ENCODE results near the gene NIN.

Gene NIN, protein sequence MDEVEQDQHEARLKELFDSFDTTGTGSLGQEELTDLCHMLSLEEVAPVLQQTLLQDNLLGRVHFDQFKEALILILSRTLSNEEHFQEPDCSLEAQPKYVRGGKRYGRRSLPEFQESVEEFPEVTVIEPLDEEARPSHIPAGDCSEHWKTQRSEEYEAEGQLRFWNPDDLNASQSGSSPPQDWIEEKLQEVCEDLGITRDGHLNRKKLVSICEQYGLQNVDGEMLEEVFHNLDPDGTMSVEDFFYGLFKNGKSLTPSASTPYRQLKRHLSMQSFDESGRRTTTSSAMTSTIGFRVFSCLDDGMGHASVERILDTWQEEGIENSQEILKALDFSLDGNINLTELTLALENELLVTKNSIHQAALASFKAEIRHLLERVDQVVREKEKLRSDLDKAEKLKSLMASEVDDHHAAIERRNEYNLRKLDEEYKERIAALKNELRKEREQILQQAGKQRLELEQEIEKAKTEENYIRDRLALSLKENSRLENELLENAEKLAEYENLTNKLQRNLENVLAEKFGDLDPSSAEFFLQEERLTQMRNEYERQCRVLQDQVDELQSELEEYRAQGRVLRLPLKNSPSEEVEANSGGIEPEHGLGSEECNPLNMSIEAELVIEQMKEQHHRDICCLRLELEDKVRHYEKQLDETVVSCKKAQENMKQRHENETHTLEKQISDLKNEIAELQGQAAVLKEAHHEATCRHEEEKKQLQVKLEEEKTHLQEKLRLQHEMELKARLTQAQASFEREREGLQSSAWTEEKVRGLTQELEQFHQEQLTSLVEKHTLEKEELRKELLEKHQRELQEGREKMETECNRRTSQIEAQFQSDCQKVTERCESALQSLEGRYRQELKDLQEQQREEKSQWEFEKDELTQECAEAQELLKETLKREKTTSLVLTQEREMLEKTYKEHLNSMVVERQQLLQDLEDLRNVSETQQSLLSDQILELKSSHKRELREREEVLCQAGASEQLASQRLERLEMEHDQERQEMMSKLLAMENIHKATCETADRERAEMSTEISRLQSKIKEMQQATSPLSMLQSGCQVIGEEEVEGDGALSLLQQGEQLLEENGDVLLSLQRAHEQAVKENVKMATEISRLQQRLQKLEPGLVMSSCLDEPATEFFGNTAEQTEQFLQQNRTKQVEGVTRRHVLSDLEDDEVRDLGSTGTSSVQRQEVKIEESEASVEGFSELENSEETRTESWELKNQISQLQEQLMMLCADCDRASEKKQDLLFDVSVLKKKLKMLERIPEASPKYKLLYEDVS (N-terminal part only)

DNA sequence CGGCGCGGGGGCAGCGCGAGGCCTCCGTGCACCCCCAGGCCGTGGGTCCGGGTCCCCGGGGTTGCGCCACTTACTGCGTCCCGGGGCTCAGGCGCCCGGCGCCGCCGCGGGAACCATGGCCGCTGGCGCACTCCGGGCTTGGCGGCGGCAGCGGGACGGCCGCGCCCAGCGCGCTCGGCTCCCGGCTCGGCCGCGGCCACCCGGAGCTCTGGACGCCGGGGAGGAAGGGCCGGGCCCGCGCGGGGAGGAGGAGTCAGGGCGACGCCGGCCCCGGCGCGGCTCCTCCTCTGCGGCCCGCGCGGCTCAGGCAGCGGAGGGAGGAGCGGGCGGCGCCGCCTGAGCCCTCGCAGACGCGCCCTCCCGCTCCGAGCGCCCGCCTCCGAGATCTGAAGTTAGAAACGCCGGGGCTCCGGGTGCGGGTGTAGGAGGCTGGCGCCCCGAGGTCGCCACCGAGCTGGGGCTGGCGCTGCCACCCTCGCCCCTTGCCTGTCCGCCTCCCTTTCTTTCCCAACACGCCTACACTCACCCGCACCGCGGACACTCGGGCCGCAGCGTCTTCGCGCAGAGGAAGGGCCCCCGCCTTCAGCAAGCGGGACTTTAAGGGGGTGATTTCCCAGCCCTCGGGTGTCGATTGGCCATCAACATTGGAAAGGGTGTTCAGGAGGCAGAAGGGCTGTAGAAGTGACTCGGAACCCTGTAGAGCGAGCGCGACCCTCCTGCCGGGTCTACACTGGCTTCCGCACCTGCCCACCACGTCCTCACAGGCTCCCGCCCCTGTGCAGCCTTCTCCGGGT lies at the start of gene NIN:
Gene NIN, minus strand, starts transcription at position 231 of the 794 bp plus-strand sequence. CDS start 9,106 bp downstream, outside the sequence.
- peak; percentile 57 for DNase-seq

DNA sequence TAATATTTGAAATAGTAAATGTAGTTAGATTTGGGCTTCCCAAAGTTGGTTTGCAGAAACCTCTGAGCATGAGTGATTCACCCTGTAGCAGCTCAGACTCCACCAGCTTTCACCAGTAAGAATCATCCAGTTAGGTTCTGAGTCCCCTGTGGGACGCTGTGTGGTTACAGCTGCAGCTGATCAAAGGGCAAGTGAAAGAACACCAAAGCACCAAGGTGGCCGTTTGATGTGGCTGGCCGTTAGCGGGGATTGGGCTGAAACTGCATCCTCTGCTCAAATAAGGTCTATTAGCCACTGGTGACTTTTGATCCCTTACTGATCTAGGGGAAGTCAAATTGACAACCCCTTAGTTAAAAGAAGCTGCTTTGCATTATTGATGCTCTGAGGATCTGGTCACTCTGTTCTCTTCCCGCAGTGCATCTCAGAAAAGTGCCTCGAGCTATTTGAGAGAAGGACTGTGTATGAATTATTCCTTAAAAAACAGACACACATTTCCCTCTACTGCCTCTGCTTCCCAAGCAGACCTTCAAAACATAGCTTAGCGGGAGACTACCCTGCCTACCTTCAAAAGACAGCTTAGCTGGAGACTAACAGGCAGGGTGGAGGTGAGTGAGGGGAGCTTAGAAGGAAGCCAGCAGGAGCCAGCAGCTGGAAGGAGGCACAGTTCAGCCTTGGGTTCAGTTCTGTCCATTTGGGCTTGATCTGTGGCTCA lies 44.6 kb upstream of the NIN start:
- DNase-seq = no peak

DNA sequence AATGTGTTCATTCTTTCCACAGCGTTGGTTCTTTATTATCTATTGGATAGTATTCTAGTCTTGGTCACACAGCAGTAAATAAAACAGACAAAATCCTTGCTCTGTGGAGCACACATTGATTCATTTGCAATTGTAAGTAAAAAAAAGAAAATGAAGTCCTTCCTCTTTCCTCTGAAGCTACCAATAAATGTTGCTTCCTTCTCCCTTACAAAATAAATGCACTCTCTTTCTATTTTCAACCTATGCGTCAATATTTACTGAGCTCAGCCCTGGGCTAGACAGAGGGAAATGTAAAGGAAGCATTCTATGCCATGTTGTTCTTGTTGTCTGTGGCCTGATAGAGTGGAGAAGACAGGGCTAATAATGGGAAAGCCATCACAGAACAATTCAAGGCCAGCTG lies 43.8 kb upstream of the NIN start:
- DNase-seq = no peak

DNA sequence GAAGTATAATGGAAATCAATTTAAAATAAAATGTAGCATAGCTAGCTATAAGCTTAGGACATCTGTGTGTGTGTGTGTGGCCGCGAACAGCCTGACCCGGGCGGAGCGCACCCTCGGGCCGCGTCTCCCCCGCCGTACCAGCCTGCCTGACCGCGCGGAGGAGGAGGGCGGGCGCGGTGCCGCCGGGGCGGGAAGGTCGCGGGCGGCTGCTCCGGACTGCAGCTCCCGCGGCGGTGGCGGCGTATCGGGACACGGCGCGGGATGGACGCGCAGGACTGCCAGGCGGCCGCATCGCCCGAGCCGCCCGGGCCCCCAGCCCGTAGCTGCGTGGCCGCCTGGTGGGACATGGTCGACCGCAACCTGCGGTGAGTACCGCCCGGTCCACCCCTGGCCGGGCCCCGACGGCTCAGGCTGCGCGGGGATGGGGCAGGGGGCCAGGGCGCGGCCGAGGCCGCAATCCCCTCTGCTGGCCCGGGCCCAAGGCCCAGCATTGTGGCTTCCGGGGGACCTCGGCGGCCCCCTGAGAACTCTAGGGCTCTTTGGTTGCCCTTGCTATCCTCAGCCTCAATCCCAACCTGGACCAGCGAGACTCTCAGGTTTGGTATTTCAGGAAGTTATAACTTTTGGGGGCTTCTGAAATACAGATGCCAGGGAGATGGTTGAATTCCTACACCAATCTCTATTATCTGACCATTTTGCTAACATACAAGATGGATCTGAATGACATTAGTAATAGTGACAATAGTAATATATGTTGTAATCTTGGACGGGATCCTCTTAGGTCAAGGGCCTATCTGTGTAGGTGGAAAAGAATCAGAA lies 41.2 kb upstream of the NIN start, which contains the start of gene ABHD12B:
Gene ABHD12B, plus strand, starts transcription at position 140 of the 819 bp plus-strand sequence. Its CDS starts 122 bp downstream, at position 262.
- DNase-seq = no peak

DNA sequence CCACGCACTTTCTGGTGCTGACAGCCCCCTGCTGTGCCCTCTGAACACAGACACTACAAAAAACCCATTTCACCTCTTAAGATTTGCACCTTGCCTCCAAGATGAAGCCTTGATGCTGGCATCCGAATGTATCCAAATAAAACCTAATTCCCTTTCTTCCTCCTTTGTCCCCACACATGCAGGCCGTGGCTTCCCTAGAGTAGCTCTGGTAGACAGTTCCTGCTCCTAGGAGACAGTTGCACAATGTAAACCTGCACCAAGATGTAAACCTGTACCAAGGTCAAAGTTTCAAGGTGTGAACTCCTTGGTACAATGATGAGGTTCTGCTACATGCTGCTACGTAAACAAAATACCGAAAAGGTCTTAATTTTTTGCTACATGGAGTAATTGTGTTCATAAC lies 40.3 kb upstream of the NIN start:
- DNase-seq = no peak

DNA sequence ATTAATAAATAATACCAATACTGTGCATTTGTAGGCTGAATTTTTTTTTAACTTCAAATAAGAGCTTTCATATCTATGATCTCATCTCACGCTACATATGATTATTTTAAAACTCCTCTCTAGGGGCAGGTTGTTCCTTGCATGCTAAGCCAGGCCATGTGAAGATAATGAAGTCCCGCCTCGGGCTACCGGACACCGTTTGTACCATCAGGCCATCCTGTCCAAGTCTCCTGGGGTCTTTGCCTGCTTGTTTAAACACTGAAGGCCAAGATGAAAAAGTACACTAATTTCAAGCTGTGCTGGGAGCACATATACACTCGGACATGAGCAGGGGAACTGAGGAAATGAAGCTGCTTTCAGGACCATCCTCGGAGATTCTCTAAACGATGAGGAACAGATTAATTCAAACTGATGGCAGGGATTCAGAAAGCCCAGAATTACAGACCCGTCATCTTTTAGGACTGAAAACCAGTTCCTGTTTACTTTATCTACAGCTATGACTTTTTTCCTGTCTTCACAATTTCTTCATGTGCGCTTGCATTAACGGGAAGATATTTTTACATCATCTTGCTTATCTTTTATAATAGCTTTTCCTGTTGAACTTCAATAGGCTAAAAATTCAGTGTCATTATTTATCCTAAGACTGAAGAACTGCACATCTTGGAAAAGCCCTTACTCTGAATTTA lies 34.6 kb upstream of the NIN start:
- DNase-seq = no peak

DNA sequence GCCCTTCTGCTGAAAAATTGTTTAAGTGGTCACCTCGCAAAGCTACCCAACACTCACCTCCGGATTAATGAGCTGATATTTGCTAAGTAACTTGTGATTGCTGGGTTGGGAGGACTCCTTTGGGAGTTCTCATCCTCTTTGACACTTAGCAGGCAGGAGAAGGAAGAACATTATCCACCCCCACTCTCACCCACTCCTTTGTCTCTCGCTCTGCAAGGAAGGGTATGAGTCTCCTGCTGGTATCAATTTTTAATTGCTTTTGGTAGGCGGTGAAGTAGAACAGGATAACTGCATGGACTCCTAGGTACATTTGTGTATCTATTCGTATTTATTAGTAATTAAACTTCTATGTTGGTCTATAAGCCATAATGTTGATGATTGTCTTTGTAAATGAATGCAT lies 34.0 kb upstream of the NIN start:
- no peak for DNase-seq

DNA sequence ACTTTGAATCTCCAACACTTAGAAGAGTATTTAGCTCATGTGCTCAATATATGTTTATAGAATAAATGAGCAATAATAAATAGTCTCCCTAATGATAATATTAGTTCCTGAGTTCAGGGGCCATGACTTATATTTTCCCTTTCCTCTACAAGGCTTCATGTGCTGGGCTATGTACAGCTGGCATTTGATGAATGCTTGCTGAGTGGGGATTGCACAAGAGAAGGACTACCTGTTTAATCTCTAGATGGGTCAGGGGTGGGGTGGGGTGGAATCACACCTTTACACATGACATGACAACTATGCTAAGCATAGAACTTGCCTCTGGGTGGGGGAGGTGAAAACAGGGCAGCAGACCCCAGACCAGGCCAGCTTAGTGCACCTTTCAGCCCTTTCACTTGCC lies 33.3 kb upstream of the NIN start:
- DNase-seq = no peak

DNA sequence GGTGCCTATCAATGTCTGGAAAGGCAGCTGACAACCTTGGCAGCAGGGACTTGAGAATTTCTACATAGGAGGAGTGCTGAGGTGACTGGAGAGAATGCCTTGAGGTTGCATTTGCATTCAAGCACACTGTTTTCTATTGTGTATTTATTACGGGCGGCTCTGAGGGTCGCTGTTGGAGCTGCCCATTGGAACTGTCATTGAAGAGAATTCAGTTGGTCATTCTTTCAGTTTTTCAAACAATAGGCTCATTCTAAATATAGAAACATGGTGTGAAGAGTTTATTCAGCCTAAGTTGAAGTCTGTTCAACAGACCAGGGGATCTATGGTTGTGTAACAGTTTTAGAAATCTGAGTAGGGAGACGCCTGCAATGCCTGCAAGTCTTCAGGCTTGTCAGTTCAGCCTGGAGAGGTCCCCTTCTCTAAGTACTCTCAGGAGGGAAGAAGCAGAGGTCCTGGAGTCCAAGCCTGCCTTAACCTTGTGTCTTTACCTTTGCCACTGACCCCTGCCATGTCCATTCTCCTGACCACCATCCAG lies 31.1 kb upstream of the NIN start:
- DNase-seq = no peak

DNA sequence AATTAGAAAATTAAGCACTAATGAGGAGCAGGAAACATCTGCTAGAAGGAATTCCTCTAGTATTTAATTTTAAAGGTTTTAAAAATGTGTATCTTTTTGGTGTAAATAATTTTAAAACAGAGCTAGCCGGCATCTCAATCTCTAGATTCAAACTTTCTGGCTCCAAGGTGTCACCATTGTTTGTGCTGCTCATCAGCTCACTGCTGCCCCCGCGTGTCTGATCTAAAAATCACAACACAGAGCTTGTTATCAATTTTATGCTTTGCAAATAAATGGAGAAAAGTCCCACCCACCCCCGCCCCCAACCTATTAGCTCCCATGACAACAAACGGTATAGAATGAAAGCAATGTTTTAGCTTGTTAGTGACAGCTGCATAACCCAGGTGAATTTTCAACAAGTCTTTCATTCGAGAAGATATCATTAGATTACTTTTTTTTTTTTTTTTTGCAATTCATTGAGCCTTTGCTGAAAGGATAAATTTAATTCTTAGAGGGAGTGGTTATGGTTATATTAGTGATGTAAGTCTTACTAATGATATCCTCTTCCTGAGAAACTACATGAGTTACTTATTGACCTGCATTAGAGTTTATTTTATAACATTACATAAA lies 29.6 kb upstream of the NIN start:
- peak; percentile 26 for DNase-seq

DNA sequence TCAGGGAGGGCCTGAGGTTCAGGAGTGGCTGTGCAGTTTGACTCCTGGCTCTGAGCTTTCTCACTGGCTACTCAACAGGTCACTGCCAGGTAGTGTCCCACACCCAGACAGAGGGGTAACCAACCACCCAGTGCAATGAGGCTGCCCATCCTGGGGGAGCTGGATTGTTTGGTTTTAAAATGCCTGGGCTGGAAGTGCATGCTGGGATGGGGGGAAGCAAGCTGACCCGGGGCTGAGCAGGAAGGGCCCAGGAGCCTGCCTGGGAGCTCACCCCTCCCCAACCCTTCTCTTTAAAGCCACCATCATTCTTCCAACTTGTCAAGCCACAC lies 28.3 kb upstream of the NIN start:
- no peak for DNase-seq

DNA sequence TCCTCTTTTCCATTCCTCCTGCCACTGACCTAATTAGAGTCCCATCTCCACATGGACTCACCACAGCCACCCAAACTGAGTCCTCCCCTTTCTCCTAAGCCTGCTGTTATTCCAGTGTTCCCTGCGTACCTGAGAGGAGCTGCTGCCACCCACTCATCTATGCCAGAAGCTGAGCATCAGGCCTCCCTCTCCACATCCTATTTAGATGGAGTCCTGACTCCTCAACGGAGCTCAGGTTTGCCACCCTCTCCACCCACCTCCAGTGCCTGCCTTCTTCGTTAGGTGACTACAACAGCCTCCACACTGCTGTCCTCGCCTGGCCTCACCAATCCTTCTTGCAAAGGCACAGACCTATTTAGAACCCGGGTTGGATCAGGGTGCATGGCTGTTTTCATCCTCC lies 25.7 kb upstream of the NIN start:
- no peak for DNase-seq

DNA sequence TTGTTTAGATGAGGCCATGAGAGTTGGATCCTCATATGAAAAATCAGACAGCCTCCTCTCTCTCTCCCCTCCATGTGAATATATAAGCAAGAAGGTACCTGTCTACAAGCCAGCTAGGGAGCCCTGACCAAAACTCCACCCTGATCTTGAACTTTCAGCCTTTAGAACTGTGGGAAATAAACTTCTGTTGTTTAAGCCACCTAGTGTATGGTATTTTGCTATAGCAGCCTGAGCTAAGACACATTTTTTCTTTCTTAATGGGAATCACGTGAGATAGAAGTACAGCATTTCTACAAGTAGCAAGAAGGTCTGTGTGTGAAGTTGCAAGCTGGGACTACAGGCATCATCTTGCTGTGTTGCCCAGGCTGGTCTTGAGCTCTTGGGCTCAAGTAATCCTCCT lies 24.6 kb upstream of the NIN start:
- DNase-seq = no peak

DNA sequence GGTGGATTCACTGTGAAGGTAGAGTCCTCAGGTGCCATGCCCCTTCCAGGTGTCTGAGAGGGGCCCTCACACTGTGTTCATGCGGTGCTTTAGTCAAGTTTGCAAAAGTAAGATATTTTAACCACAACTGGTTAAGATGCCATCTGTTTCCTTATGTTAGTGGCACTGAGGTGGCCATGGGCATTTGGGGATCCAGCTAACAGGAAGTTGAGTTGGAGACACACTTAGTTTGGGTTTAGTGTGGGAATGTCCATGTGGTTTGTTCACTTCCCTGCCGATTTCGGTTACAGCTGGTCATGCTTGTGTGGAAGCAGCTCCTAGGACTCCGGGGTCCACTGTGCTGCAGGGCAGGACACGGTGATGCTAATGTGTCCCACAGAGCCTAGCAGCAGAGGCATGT lies 23.6 kb upstream of the NIN start:
- DNase-seq = no peak

DNA sequence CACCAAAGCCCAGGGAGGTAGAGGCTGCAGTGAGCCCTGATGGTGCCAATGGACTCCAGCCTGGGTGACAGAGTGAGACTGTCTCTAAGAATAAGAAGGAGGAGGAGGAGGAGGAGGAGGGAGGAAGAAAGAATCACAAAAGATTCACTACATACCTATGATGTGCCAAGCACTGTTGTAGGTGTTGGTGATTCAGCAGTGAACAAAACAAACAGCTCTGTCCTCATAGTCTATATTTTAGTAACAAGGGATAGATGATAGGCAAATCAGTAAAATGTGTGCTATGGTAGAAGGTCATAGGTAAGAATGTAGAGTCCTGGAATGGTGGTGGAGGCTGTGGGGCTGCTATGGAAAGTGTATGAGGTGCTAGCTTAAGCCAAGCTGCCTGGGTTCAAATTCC lies 22.9 kb upstream of the NIN start:
- no peak for DNase-seq

DNA sequence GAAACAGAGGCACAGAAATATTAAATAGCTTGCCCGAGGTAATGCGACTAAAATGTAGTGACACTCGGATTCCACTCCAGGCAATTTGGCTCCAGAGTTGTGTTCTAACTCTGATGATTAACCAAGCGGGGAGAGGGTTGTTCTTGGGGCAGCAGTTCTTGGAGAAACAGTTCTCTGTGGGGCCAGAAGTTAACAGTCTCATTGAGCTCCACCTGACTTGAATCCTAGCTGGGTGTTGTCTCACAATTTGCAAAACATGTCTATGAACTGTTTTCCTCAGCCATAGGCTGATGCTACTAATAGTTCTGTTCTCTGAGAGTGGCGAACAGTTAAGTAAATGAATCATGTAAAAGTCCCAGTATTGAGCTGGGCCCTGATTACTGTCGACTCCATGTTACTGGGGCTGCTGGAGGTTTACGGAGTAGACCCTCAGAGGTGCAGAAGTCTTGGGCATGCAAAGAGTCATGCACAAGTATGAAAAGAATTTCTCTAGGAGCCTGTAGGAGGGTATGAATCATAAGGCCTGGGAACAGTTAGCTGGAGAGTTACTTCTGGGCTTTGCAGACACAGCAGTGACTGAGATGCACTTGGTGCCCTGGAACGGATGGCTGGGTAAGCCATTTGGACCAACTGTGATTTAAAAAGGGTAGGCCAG lies 15.4 kb upstream of the NIN start:
- DNase-seq = no peak

DNA sequence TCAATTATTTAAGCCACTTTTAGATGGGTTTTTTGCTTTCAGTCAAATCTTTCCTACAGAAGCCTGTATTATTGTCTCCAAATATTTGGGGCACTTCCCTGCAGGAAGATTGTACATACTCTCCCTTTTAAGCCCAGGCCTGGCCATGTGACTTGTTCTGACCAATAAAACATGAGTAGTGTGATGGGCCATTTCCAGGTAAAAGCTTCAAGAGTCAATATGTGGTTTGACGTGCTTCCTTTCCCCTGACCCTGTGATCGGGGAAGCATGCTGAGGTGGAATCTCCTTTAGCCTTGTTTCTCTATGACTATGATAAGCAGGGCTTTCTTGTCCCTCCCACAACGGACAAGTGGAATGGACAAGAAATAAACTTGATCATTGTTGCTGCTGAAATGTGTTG lies 14.2 kb upstream of the NIN start:
- no peak for DNase-seq

DNA sequence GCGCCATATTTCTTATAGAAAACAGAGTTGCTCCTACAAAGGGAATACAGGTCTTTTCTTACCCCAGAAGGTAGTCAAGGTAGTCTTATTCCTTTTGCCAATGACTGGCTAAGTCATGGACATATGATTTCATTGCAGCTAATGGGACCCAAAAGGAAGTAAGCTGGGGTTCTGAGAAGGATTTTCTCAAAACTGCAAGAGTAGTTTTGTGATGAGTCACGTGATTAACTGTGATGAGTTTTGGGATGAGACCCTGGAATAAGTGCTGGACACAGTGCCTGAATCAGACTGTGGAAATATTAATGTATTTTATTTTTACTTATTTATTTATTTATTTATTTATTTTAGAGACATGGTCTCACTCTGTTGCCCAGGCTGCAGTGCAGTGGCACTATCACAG lies 13.4 kb upstream of the NIN start:
- no peak for DNase-seq

DNA sequence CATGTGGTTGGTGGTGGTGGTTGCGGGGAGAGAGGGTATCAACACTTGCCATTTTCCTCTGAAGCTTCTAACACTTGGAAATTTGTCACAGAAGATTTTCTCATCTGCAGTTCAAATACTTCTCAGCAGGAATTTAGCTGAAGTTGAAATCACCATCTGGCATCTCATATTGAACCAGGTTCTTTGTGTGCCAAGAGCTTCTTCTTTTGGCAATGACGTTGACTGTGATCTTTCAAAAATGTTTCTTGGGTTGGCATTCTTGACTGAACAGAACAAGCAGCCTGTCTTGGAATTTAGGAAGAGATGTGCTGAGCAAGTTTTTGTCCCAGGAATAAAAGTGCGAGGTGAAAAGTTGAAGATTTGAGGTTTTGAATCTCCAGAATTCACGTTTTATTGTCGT lies 8.7 kb upstream of the NIN start:
- no peak for DNase-seq
